Gastrocnemius medialis (tissue), 4 donors: ENCODE measurements around the gene CCDC33.

Experiments used
- CTCF ChIP-seq, 5 experiments: fragments of 450-650 bp in 3 of 5; fragments of 200-600 bp in 2 of 5; sonication (generic) in 2 of 5; IDR thresholded peaks in 4 of 5; conservative IDR thresholded peaks in 1 of 5; 1 replicate in 4 of 5; 2 replicates in 1 of 5; pipeline ENCODE4 v1.5.1; 2016 to 2019; ENCODE audit warnings: antibody characterized with exemption in 5 of 5, mild to moderate bottlenecking in 3 of 5, moderate library complexity in 3 of 5
- POLR2A ChIP-seq, 2 donors: fragments of 450-650 bp; IDR thresholded peaks; one replicate each; pipeline ENCODE4 v1.6.1; 2017; ENCODE audit warnings: antibody characterized with exemption in 2 of 2, mild to moderate bottlenecking in 2 of 2, moderate library complexity in 2 of 2

DNA sequence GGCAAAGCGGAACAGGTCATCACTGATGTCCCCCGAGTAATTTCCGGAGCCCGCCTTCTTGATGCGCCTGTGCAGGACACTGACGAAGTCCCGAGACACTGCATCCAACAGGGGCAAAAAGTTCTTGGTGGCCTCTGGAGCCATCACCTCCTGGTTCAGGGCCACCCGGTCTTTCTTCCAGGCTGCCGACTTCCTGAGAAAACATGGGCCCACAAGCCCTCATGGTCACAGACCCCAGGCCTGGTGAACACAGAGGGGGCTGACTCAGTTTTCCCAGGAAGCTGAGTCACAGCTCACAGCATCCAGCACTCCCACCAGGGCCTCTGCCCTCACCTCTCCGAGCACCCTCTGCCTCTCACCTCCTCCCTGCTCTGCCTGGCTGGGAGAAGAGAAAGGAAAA, 108.9 kb downstream of the CCDC33 start:
- no peak for TF ChIP-seq CTCF (IDR thresholded peaks at IDR 0.05 in 4 of 5, conservative IDR thresholded peaks at IDR 0.05 in 1 of 5)
- TF ChIP-seq POLR2A (IDR thresholded peaks at IDR 0.05): no peak
